Skeletal muscle cell (primary cell): Measurements from ENCODE around the gene KLHDC9.
A peak's percentile ranks its signal among the peaks of the same experiment; 100 is the strongest.
"Not testable (repeated sequence)": the region's sequence is repeated elsewhere in the genome, so short reads cannot be mapped to it uniquely, and the experiment has no call there.

ENCODE experiments used
- DNase-seq: peaks from one replicate; pipeline ENCODE4 v3.0.0-alpha.2; 2010; ENCODE audit warnings: low read depth
- H3K4me3 ChIP-seq: 2 replicates; pipeline ENCODE4 v1.5.1; 2011; ENCODE audit warnings: low read depth, mild to moderate bottlenecking, control low read depth, low read length, moderate library complexity

Gene KLHDC9

GRCh38 chr1:161091093-161091492 is 7.1 kb upstream of the KLHDC9 start:
- no peak for DNase-seq
- H3K4me3 ChIP-seq = no peak overlapping the region

- no peak overlapping the region for H3K4me3 ChIP-seq
- DNase-seq = no peak
Observed at GRCh38 chr1:161091796-161092507, 6.2 kb upstream of the KLHDC9 start.

GRCh38 chr1:161092621-161093028 is 5.5 kb upstream of the KLHDC9 start:
- no peak for DNase-seq
- H3K4me3 ChIP-seq = no peak overlapping the region

- no peak for DNase-seq
- H3K4me3 ChIP-seq = no peak overlapping the region
Observed at GRCh38 chr1:161094481-161094880, 3.7 kb upstream of the KLHDC9 start.

GRCh38 chr1:161095230-161095629 is 2.9 kb upstream of the KLHDC9 start:
- DNase-seq = no peak

GRCh38 chr1:161096015-161096414 is 2.1 kb upstream of the KLHDC9 start:
- no peak for DNase-seq
- H3K4me3 ChIP-seq = no peak overlapping the region

More at GRCh38 chr1:161095230-161095629, 2.9 kb upstream of the KLHDC9 start:
- H3K4me3 ChIP-seq = no peak overlapping the region

GRCh38 chr1:161096530-161096929 is 1.6 kb upstream of the KLHDC9 start:
- no peak for DNase-seq
- no peak overlapping the region for H3K4me3 ChIP-seq

GRCh38 chr1:161099090-161099802 is 1.1 kb downstream of the KLHDC9 start:
- no peak overlapping the region for H3K4me3 ChIP-seq
- no peak for DNase-seq

GRCh38 chr1:161100556-161100955 is 2.4 kb downstream of the KLHDC9 start:
- no peak overlapping the region for H3K4me3 ChIP-seq
- DNase-seq = no peak

GRCh38 chr1:161106431-161106830 is 8.3 kb downstream of the KLHDC9 start:
- H3K4me3 ChIP-seq = no peak overlapping the region
- no peak for DNase-seq

- DNase-seq = no peak
- H3K4me3 ChIP-seq = no peak overlapping the region
Observed at GRCh38 chr1:161111117-161111516, 13.0 kb downstream of the KLHDC9 start.

GRCh38 chr1:161111527-161111926 is 13.4 kb downstream of the KLHDC9 start:
- H3K4me3 ChIP-seq = no peak overlapping the region
- no peak for DNase-seq

- no peak overlapping the region for H3K4me3 ChIP-seq
- no peak for DNase-seq
Observed at GRCh38 chr1:161113915-161114314, 15.8 kb downstream of the KLHDC9 start.

GRCh38 chr1:161114556-161114955 is 16.4 kb downstream of the KLHDC9 start:
- H3K4me3 ChIP-seq = no peak overlapping the region
- no peak for DNase-seq

- DNase-seq = peak; percentile 86
- no peak overlapping the region for H3K4me3 ChIP-seq
Observed at GRCh38 chr1:161115132-161115711, 17.1 kb downstream of the KLHDC9 start.

GRCh38 chr1:161115961-161116360 is 17.8 kb downstream of the KLHDC9 start:
- DNase-seq, H3K4me3 ChIP-seq: not testable (repeated sequence)

- peak; percentile 64 for DNase-seq
Observed at GRCh38 chr1:161117759-161118581, 19.8 kb downstream of the KLHDC9 start, which contains the start of the genes NIT1 and PFDN2. Gene NIT1, plus strand, starts transcription at chr1:161118105. Its CDS starts 72 bp downstream, at chr1:161118177. Gene PFDN2, minus strand, starts transcription at chr1:161118037. Its CDS starts 11 bp downstream, at chr1:161118026.

GRCh38 chr1:161119092-161119903 is 21.1 kb downstream of the KLHDC9 start:
- H3K4me3 ChIP-seq = peak overlapping the region; percentile 99
- peak; percentile 50 for DNase-seq

More at GRCh38 chr1:161117759-161118581, 19.8 kb downstream of the KLHDC9 start, which contains the start of the genes NIT1 and PFDN2:
- H3K4me3 ChIP-seq = peak within 1 kb of the TSS; percentile 99
